ENCODE results near the gene SPRED2.

Gene SPRED2

DNA sequence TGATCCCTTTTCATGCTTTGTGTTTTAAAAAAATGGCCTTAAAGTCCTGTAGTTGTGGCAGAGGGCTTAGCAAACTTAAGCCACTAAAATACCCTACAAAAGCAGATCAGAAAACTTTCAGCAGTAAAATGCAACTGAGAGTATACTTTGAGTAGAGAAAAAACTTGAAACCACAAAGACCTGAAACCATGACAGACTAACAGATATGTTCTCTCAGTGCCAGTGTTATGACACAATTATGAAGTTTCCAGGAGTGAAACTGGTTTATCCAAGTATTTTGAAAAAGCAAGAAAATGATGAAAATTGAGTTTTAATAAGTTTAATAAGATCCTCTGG, 74.5 kb downstream of the SPRED2 start:
- Mint-ChIP-seq H3K4me3 (no peak overlapping the region), H3K27ac (peak overlapping the region; percentile 7 to 35 (median 19)), H3K27me3 (ENCODE audit: low read depth) (peaks cover 5% of the 10 kb centered on the region), H3K36me3 (ENCODE audit: low read depth) (no peaks in the 10 kb centered on the region), H3K9me3 (no peaks in the 10 kb centered on the region), H3K4me1 (peaks cover 48% of the 10 kb centered on the region)
- TF ChIP-seq, protein P1, sequence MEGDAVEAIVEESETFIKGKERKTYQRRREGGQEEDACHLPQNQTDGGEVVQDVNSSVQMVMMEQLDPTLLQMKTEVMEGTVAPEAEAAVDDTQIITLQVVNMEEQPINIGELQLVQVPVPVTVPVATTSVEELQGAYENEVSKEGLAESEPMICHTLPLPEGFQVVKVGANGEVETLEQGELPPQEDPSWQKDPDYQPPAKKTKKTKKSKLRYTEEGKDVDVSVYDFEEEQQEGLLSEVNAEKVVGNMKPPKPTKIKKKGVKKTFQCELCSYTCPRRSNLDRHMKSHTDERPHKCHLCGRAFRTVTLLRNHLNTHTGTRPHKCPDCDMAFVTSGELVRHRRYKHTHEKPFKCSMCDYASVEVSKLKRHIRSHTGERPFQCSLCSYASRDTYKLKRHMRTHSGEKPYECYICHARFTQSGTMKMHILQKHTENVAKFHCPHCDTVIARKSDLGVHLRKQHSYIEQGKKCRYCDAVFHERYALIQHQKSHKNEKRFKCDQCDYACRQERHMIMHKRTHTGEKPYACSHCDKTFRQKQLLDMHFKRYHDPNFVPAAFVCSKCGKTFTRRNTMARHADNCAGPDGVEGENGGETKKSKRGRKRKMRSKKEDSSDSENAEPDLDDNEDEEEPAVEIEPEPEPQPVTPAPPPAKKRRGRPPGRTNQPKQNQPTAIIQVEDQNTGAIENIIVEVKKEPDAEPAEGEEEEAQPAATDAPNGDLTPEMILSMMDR (IDR thresholded peaks at IDR 0.05; ENCODE audit: unreplicated experiment in 3 of 3): no peak

DNA sequence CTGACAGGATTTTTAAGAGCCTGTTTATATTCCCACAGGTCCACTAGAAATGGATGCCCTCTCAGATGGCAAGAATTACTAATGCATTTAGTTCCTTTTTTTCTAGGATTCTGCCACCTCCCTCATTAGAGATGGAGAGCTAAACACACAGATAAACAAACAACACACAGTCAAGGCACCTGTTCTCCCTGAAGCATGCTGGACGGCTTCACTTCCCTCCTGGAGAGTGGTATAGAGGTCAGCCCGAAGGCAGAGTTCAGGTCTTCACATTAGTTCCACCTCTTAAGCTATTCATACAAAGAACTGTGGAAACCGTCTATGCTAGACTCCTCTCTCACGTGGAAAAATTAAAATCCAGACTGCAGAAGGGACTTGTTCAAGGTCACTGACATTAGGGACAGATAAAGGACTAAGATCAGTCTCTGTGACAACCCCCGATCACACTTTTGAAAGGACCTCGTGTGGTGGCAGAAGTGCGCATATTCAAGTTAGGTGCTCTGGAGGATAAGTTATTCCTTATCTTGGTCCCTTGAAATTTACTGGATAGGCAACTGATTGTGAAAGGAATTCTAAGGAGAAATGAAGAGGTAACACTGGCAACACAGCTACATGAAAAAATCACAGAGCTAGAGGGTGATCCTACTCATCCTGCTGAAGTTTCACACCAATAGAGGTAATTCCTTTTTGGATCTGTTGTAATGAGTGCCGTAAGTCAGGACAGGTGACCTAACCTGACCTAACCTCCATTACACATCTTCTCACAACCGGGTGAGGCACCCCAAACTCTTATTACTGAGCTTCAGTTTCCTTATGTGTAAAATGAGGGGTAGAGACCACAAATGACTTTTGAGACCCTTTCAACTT, 75.1 kb downstream of the SPRED2 start:
- H3K4me1 Mint-ChIP-seq: peaks cover 51% of the 10 kb centered on the region
- TF ChIP-seq, protein P1 (IDR thresholded peaks at IDR 0.05; ENCODE audit: unreplicated experiment in 3 of 3): no peak
- peaks cover 5% of the 10 kb centered on the region for H3K27me3 Mint-ChIP-seq (ENCODE audit: low read depth)
- no peak overlapping the region for H3K27ac Mint-ChIP-seq
- H3K9me3 Mint-ChIP-seq: no peaks in the 10 kb centered on the region
- H3K4me3 Mint-ChIP-seq: no peak overlapping the region
- no peaks in the 10 kb centered on the region for H3K36me3 Mint-ChIP-seq (ENCODE audit: low read depth)

DNA sequence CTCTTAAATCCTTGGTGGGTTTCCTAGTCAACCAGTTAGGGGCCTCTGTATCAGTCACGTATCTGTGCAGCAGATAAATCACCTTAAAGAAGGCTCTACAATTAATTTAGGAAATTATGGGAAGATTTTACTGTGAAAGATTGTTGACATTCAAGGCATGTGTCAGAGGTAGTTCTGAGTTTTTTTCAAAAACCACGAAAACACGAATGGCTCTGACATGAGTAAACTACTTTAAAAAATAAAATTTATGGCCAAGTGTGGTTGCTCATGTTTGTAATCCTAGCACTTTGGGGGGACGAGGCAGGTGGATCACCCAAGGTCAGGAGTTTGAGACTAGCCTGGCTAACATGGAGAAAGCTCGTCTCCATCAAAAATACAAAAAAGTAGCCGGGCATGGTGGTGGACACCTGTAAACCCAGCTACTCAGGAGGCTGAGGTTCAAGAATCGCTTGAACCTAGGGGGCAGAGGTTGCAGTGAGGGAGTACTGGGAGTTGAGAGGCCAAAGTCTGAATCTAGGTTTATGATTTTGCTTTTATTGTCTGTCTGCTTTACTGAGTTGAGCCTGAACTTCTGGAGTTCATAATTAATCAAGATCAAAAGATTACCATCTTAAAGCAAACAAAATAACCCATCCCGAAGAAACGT, 77.1 kb downstream of the SPRED2 start:
- Mint-ChIP-seq H3K36me3 (ENCODE audit: low read depth) (no peaks in the 10 kb centered on the region), H3K4me1 (peaks cover 59% of the 10 kb centered on the region), H3K9me3 (no peaks in the 10 kb centered on the region), H3K27ac (no peak overlapping the region), H3K27me3 (ENCODE audit: low read depth) (no peaks in the 10 kb centered on the region), H3K4me3 (no peak overlapping the region)
- TF ChIP-seq, protein P1 (IDR thresholded peaks at IDR 0.05; ENCODE audit: unreplicated experiment in 3 of 3): no peak

DNA sequence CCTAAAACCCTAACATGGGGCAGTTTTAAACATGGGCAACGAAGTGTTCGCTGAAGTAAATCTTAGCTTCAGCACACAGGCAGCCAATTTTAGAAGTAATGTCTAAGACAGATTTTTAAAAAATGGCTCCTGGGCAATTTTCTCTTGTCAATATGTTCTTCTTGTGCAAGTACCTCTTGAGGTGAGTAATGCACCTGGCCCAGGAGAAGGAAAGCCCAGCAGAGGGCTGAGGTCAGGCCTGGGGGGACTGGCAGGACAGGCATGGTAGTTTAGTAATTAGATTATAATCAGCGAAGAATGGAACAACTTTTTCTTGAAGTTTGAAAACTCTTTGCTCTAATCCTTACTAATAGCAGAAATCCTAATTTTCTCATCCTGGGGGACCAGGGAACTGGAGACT, 77.6 kb downstream of the SPRED2 start:
- Mint-ChIP-seq H3K27ac (no peak overlapping the region), H3K4me1 (peaks cover 65% of the 10 kb centered on the region), H3K27me3 (ENCODE audit: low read depth) (no peaks in the 10 kb centered on the region), H3K4me3 (no peak overlapping the region), H3K9me3 (no peaks in the 10 kb centered on the region), H3K36me3 (ENCODE audit: low read depth) (no peaks in the 10 kb centered on the region)
- TF ChIP-seq, protein P1 (IDR thresholded peaks at IDR 0.05; ENCODE audit: unreplicated experiment in 3 of 3): no peak

DNA sequence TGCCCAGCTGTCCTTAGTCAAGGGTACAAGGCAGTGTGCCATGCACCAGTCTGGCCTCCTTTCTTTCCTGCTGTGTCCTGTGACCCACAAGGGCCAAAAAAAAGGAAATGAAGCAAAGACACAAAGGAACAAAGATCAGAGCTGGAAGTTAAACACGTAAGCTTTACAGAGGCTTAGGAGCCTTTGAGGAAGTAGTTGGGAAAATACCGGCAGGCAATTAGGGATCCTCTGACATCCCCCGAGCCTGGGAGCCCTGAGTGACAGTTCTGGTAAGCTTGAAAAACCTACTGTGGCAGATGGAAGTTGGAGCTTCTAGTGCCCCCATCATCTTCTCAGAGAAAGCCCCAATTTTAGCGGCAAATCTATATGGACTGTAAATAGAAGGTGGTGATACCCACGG, 78.5 kb downstream of the SPRED2 start:
- Mint-ChIP-seq H3K27me3 (ENCODE audit: low read depth) (no peaks in the 10 kb centered on the region), H3K4me3 (no peak overlapping the region), H3K27ac (peak overlapping the region in 1 of 3 experiments; percentile 24), H3K9me3 (no peaks in the 10 kb centered on the region), H3K4me1 (peaks cover 68% of the 10 kb centered on the region), H3K36me3 (ENCODE audit: low read depth) (no peaks in the 10 kb centered on the region)
- TF ChIP-seq, protein P1 (IDR thresholded peaks at IDR 0.05; ENCODE audit: unreplicated experiment in 3 of 3): no peak
